Progenitor cell of endocrine pancreas (in vitro differentiated cells): ENCODE measurements around the gene TTLL8. TPM values are rescaled to one million over a fixed set of nuclear protein-coding genes. Genes with fewer than 3 reads are reported as not detected.

Experiments used
- DNase-seq: peaks from one replicate; pipeline ENCODE4 v3.0.0; 2021; ENCODE audit warnings: low spot score; ENCODE audit not compliant: unreplicated experiment
- H3K27ac Mint-ChIP-seq: 2 replicates; pipeline ENCODE4 v1.8.0; 2021; ENCODE audit warnings: mild to moderate bottlenecking, moderate library complexity, mixed read lengths
- H3K27me3 Mint-ChIP-seq: 2 replicates; pipeline ENCODE4 v1.8.0; 2021; ENCODE audit warnings: mixed read lengths
- H3K36me3 Mint-ChIP-seq: 2 replicates; pipeline ENCODE4 v1.8.0; 2022; ENCODE audit warnings: mixed read lengths; ENCODE audit not compliant: insufficient read depth
- H3K4me1 Mint-ChIP-seq: 2 replicates; pipeline ENCODE4 v1.8.0; 2021; ENCODE audit warnings: low read depth, mixed read lengths
- H3K4me3 Mint-ChIP-seq: 2 replicates; pipeline ENCODE4 v1.8.0; 2021; ENCODE audit warnings: low read depth, mild to moderate bottlenecking, moderate library complexity, mixed read lengths
- H3K9me3 Mint-ChIP-seq: 2 replicates; pipeline ENCODE4 v1.8.0; 2021; ENCODE audit warnings: low read depth, mixed read lengths
- CTCF ChIP-seq: fragments of 200-600 bp; sonication (generic); IDR thresholded peaks from one replicate; pipeline ENCODE4 v1.5.0; 2021; ENCODE audit warnings: antibody characterized with exemption, mild to moderate bottlenecking; ENCODE audit not compliant: unreplicated experiment
- total RNA-seq: library from RNA; stranded (reverse); gene quantifications from 2 replicates; pipeline ENCODE4 v1.2.1, GENCODE V29; 2021

Gene TTLL8
- total RNA-seq, 1 donor from 2014 or later = not detected

- Mint-ChIP-seq H3K4me3 (no peak within 1 kb of the TSS), H3K4me1 (peaks cover 5% of the 10 kb centered on the region), H3K27me3 (peaks cover 19% of the 10 kb centered on the region), H3K27ac (no peak within 1 kb of the TSS), H3K36me3 (peaks cover 2% of the 10 kb centered on the region), H3K9me3 (peaks cover 3% of the 10 kb centered on the region)
- TF ChIP-seq CTCF = no peak
- DNase-seq = no peak
These were observed 27.3 kb upstream of the TTLL8 start, which contains the start of gene MLC1 for GRCh38 chr22:50085211-50085972. MLC1 (minus strand) TSS chr22:50085426; CDS start chr22:50084902, 524 bp downstream.

- Mint-ChIP-seq H3K9me3 (peaks cover 3% of the 10 kb centered on the region), H3K36me3 (no peaks in the 10 kb centered on the region)
These were observed 26.5 kb upstream of the TTLL8 start for GRCh38 chr22:50084614-50085021.

GRCh38 chr22:50084080-50084477 is 26.0 kb upstream of the TTLL8 start:
- no peaks in the 10 kb centered on the region for H3K36me3 Mint-ChIP-seq
- peaks cover 14% of the 10 kb centered on the region for H3K27me3 Mint-ChIP-seq
- no peak for TF ChIP-seq CTCF
- H3K4me1 Mint-ChIP-seq = peaks cover 5% of the 10 kb centered on the region
- H3K27ac Mint-ChIP-seq = no peak overlapping the region
- peaks cover under 1% of the 10 kb centered on the region for H3K9me3 Mint-ChIP-seq
- no peak for DNase-seq
- H3K4me3 Mint-ChIP-seq = no peak overlapping the region

More at GRCh38 chr22:50084614-50085021, 26.5 kb upstream of the TTLL8 start:
- Mint-ChIP-seq H3K4me3 (no peak overlapping the region), H3K27me3 (peaks cover 18% of the 10 kb centered on the region), H3K4me1 (peaks cover 5% of the 10 kb centered on the region), H3K27ac (no peak overlapping the region)
- DNase-seq = no peak
- TF ChIP-seq CTCF = no peak

- Mint-ChIP-seq H3K9me3 (no peaks in the 10 kb centered on the region), H3K27me3 (peaks cover 14% of the 10 kb centered on the region), H3K4me1 (peaks cover 5% of the 10 kb centered on the region), H3K27ac (no peak overlapping the region), H3K36me3 (no peaks in the 10 kb centered on the region), H3K4me3 (no peak overlapping the region)
- no peak for DNase-seq
- no peak for TF ChIP-seq CTCF
These were observed 25.5 kb upstream of the TTLL8 start for GRCh38 chr22:50083462-50084079.

- no peak for DNase-seq
- peaks cover 5% of the 10 kb centered on the region for H3K4me1 Mint-ChIP-seq
- H3K27ac Mint-ChIP-seq = peak overlapping the region; percentile 5
- no peak for TF ChIP-seq CTCF
- peaks cover 14% of the 10 kb centered on the region for H3K27me3 Mint-ChIP-seq
- no peak overlapping the region for H3K4me3 Mint-ChIP-seq
- no peaks in the 10 kb centered on the region for H3K9me3 Mint-ChIP-seq
- no peaks in the 10 kb centered on the region for H3K36me3 Mint-ChIP-seq
These were observed 24.9 kb upstream of the TTLL8 start for GRCh38 chr22:50082961-50083461.
